ENCODE data around the gene IGF2.

DNA sequence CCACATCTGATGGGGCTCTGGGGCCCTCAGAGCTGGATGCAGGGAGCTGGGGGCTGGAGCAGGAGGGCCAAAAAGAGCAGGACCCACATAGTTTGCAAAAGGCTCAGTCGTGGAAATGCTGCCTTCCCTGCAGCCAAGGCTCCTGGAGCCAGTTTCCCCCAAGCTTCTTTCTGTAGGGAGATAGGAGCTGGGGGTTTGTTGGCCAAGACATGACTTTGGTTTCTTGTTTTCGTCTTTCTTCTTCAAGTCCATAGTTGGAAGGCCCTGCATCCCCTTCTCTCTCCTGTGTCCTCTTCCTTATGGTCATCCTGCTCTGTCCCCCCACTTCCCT, 36.3 kb downstream of the IGF2 start:
- TF ChIP-seq CTCF (IDR thresholded peaks at IDR 0.05; ENCODE audit: low read depth, low read length) (no peak), MYC (IDR thresholded peaks at IDR 0.05; ENCODE audit: low read depth, low read length) (no peak), POLR2A (IDR thresholded peaks at IDR 0.05; ENCODE audit: extremely low read depth, insufficient read length) (no peak)
